ENCODE results near the gene CFHR4.

GRCh38 chr1:196951711-196952394 lies 64.0 kb downstream of the CFHR4 start:
- TF ChIP-seq CTCF (conservative IDR thresholded peaks at IDR 0.05; ENCODE audit: low read length) (no peak), EZH2phosphoT487 (IDR thresholded peaks at IDR 0.05; ENCODE audit: borderline replicate concordance, low read depth, low read length) (no peak)

All from OCI-LY7 (cell line).